ENCODE data around the gene IGSF21.

DNA sequence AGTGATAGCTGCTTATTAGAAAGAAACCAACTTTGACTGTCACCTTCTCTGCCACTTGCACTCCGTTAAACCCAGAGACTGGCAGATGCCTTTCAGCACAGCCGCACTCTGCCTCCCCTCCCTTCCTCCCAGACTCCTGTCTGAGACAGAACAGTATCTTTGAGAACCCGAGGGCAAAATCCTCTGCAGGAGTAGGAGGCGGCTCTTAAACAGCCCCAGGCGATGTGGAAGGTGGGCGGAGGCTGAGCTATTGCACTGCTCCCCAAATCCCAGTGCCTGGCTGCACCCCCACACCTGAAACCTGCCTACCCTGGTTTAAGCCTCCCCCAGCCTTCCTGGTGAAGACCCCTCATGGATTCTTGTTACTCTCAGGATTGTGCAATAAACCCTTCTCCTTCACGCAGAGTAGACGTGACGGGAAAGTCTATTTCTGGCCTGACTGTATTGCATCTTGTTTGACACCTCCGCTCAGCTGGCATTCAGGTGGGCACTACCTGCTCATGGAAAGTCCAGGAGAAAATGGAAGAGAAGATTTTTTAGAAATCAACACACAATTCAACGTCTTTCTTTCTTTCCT is 34.4 kb upstream of the IGSF21 start:
- TF ChIP-seq CEBPB (IDR thresholded peaks at IDR 0.05) (no peak), FOXM1 (IDR thresholded peaks at IDR 0.05; ENCODE audit: borderline replicate concordance, low read depth) (no peak)
- TF ChIP-seq, protein P1, sequence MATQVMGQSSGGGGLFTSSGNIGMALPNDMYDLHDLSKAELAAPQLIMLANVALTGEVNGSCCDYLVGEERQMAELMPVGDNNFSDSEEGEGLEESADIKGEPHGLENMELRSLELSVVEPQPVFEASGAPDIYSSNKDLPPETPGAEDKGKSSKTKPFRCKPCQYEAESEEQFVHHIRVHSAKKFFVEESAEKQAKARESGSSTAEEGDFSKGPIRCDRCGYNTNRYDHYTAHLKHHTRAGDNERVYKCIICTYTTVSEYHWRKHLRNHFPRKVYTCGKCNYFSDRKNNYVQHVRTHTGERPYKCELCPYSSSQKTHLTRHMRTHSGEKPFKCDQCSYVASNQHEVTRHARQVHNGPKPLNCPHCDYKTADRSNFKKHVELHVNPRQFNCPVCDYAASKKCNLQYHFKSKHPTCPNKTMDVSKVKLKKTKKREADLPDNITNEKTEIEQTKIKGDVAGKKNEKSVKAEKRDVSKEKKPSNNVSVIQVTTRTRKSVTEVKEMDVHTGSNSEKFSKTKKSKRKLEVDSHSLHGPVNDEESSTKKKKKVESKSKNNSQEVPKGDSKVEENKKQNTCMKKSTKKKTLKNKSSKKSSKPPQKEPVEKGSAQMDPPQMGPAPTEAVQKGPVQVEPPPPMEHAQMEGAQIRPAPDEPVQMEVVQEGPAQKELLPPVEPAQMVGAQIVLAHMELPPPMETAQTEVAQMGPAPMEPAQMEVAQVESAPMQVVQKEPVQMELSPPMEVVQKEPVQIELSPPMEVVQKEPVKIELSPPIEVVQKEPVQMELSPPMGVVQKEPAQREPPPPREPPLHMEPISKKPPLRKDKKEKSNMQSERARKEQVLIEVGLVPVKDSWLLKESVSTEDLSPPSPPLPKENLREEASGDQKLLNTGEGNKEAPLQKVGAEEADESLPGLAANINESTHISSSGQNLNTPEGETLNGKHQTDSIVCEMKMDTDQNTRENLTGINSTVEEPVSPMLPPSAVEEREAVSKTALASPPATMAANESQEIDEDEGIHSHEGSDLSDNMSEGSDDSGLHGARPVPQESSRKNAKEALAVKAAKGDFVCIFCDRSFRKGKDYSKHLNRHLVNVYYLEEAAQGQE (IDR thresholded peaks at IDR 0.05; ENCODE audit: low read depth): no peak
- TF ChIP-seq, protein P2, sequence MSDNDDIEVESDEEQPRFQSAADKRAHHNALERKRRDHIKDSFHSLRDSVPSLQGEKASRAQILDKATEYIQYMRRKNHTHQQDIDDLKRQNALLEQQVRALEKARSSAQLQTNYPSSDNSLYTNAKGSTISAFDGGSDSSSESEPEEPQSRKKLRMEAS (IDR thresholded peaks at IDR 0.05): no peak

All from Ishikawa (cell line).